ENCODE results near the gene AUH. TPM values are rescaled to one million over a fixed set of nuclear protein-coding genes. Genes with fewer than 3 reads are reported as not detected.

AUH gene
- total RNA-seq, 2 donors from 2014 or later: 23.0 to 23.5 TPM

DNA sequence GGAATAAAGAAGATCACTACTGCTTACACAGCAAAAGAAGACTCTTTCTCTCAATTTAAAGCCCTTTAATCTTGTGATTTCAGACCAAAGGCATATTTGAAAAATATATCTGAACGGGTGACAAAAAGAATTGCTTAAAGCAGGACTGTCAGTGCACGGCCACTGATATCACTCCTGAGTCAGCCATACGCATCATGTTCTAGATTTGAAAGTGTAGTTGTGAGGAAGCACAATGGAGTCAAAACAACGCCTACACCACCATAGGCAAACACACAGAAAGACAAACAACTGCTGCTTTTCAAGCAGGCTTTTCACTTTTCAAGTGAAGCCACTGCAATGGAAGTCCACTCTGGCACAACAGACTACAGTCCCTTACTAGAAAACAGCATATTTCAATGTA is 141.7 kb downstream of the AUH start:
- Mint-ChIP-seq H3K36me3 (ENCODE audit: low read depth) (peaks cover 19% of the 10 kb centered on the region), H3K27me3 (ENCODE audit: insufficient read depth) (no peaks in the 10 kb centered on the region), H3K27ac (no peak overlapping the region), H3K9me3 (peaks cover under 1% of the 10 kb centered on the region), H3K4me1 (no peaks in the 10 kb centered on the region), H3K4me3 (no peak overlapping the region)
- H3K27ac ChIP-seq (ENCODE audit: low read depth, low read length): no peak overlapping the region
- TF ChIP-seq, protein P1, sequence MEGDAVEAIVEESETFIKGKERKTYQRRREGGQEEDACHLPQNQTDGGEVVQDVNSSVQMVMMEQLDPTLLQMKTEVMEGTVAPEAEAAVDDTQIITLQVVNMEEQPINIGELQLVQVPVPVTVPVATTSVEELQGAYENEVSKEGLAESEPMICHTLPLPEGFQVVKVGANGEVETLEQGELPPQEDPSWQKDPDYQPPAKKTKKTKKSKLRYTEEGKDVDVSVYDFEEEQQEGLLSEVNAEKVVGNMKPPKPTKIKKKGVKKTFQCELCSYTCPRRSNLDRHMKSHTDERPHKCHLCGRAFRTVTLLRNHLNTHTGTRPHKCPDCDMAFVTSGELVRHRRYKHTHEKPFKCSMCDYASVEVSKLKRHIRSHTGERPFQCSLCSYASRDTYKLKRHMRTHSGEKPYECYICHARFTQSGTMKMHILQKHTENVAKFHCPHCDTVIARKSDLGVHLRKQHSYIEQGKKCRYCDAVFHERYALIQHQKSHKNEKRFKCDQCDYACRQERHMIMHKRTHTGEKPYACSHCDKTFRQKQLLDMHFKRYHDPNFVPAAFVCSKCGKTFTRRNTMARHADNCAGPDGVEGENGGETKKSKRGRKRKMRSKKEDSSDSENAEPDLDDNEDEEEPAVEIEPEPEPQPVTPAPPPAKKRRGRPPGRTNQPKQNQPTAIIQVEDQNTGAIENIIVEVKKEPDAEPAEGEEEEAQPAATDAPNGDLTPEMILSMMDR (conservative IDR thresholded peaks at IDR 0.05): no peak
- DNase-seq: no peak
- no peak overlapping the region for H3K9ac ChIP-seq (ENCODE audit: extremely low read depth, low read length, poor library complexity, severe bottlenecking)
- no peaks in the 10 kb centered on the region for H3K27me3 ChIP-seq (ENCODE audit: control insufficient read depth, insufficient read depth, low read length, poor library complexity, severe bottlenecking)
- no peaks in the 10 kb centered on the region for H3K4me1 ChIP-seq (ENCODE audit: control insufficient read depth, insufficient read depth, low read length)
- H3K4me3 ChIP-seq (ENCODE audit: low read length): no peak overlapping the region
- no peaks in the 10 kb centered on the region for H3K9me3 ChIP-seq (ENCODE audit: control insufficient read depth, low read length)
- 95% methylated on average over 3 to 4 of the region's 4 CpGs for WGBS, 2 experiments (ENCODE audit: insufficient coverage in 1 of 2, insufficient read length in 1 of 2)
- H3K36me3 ChIP-seq (ENCODE audit: control insufficient read depth, insufficient read depth, low read length): peaks cover 23% of the 10 kb centered on the region

DNA sequence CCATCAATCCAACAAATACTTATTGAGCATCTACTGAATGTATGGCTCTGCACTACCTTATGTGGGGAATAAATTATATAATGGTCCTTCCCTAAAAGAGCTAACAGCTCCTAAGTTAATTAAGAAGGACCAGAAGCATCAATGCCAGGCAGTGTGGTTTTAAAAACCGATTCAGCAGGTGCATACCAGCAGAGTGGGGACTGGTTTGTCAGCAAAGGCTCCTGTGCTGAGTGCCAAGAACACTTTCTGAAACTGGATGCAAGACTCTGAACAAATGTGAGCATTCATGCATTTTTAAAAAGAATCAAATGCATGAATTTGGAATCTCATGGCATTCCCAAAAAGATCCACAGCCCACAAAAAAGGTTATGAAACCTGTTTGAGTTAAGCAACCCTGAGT is 142.2 kb downstream of the AUH start:
- Histone ChIP-seq H3K4me3 (ENCODE audit: low read length) (no peak overlapping the region), H3K36me3 (ENCODE audit: control insufficient read depth, insufficient read depth, low read length) (peaks cover 23% of the 10 kb centered on the region), H3K9me3 (ENCODE audit: control insufficient read depth, low read length) (no peaks in the 10 kb centered on the region), H3K27ac (ENCODE audit: low read depth, low read length) (no peak overlapping the region), H3K27me3 (ENCODE audit: control insufficient read depth, insufficient read depth, low read length, poor library complexity, severe bottlenecking) (no peaks in the 10 kb centered on the region), H3K9ac (ENCODE audit: extremely low read depth, low read length, poor library complexity, severe bottlenecking) (no peak overlapping the region), H3K4me1 (ENCODE audit: control insufficient read depth, insufficient read depth, low read length) (no peaks in the 10 kb centered on the region)
- DNase-seq: no peak
- Mint-ChIP-seq H3K27me3 (ENCODE audit: insufficient read depth) (no peaks in the 10 kb centered on the region), H3K4me1 (no peaks in the 10 kb centered on the region), H3K4me3 (no peak overlapping the region), H3K9me3 (no peaks in the 10 kb centered on the region), H3K36me3 (ENCODE audit: low read depth) (peaks cover 19% of the 10 kb centered on the region), H3K27ac (no peak overlapping the region)
- TF ChIP-seq, protein P1 (conservative IDR thresholded peaks at IDR 0.05): no peak
- WGBS, 2 experiments (ENCODE audit: insufficient coverage in 1 of 2, insufficient read length in 1 of 2): 91 to 93% methylated on average over 1 of the region's 1 CpG

DNA sequence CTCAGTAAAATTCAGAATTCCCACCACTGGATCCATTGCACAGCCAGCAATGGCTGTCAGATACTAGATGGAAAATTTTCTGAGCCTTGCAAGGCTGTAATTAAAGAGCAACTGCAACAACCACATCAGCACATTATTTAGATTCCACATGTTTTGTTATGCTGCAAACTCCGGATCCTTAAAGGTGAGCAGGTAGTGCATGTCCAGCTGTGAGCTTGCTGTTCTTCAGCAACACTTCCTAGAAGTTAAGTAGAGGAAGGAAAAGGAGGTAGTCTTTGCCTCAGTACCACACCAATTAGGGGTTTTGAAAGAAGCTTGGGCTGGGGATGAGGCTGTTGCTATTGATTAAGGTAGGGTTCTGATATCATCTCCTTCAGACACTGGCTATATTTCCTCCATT is 144.3 kb downstream of the AUH start:
- WGBS, 2 experiments (ENCODE audit: insufficient coverage in 1 of 2, insufficient read length in 1 of 2): 85% methylated on average over 1 of the region's 1 CpG; no CpG with 5 or more reads in 1 of the 2 experiments
- Histone ChIP-seq H3K9me3 (ENCODE audit: control insufficient read depth, low read length) (no peaks in the 10 kb centered on the region), H3K4me1 (ENCODE audit: control insufficient read depth, insufficient read depth, low read length) (no peaks in the 10 kb centered on the region), H3K36me3 (ENCODE audit: control insufficient read depth, insufficient read depth, low read length) (peaks cover 23% of the 10 kb centered on the region), H3K27ac (ENCODE audit: low read depth, low read length) (no peak overlapping the region), H3K4me3 (ENCODE audit: low read length) (no peak overlapping the region), H3K9ac (ENCODE audit: extremely low read depth, low read length, poor library complexity, severe bottlenecking) (no peak overlapping the region), H3K27me3 (ENCODE audit: control insufficient read depth, insufficient read depth, low read length, poor library complexity, severe bottlenecking) (no peaks in the 10 kb centered on the region)
- TF ChIP-seq, protein P1 (conservative IDR thresholded peaks at IDR 0.05): no peak
- H3K27me3 Mint-ChIP-seq (ENCODE audit: insufficient read depth): no peaks in the 10 kb centered on the region
- H3K27ac Mint-ChIP-seq: no peak overlapping the region
- H3K36me3 Mint-ChIP-seq (ENCODE audit: low read depth): peaks cover 24% of the 10 kb centered on the region
- H3K9me3 Mint-ChIP-seq: no peaks in the 10 kb centered on the region
- no peak for DNase-seq
- H3K4me3 Mint-ChIP-seq: no peak overlapping the region
- H3K4me1 Mint-ChIP-seq: no peaks in the 10 kb centered on the region

All from endodermal cell (in vitro differentiated cells).